HG03565 (cell line): ENCODE results near the gene RRBP1.

Source experiments
- ATAC-seq: cut with Tn5 transposase; IDR thresholded peaks from one replicate; pipeline ENCODE4 v1.9.1; 2021; ENCODE audit warnings: mild to moderate bottlenecking, moderate library complexity; ENCODE audit not compliant: unreplicated experiment

The RRBP1 gene

GRCh38 chr20:17651129-17651759, 30.8 kb downstream of the RRBP1 start:
- ATAC-seq, result no peak

- no peak for ATAC-seq
These were observed 31.5 kb downstream of the RRBP1 start for GRCh38 chr20:17650301-17651128.

- ATAC-seq, result no peak
These were observed 33.0 kb downstream of the RRBP1 start for GRCh38 chr20:17648791-17649730.

- ATAC-seq, result no peak
These were observed 33.8 kb downstream of the RRBP1 start for GRCh38 chr20:17648315-17648646.

- no peak for ATAC-seq
These were observed 34.4 kb downstream of the RRBP1 start for GRCh38 chr20:17647391-17648314.

GRCh38 chr20:17646961-17647301, 35.1 kb downstream of the RRBP1 start:
- ATAC-seq, result no peak

- ATAC-seq, result no peak
These were observed 35.7 kb downstream of the RRBP1 start for GRCh38 chr20:17646209-17646960.

GRCh38 chr20:17645546-17646208, 36.4 kb downstream of the RRBP1 start:
- ATAC-seq, result no peak

GRCh38 chr20:17645010-17645409, 37.0 kb downstream of the RRBP1 start:
- ATAC-seq, result no peak

- ATAC-seq, result no peak
These were observed 37.6 kb downstream of the RRBP1 start for GRCh38 chr20:17644451-17644850.

GRCh38 chr20:17643531-17644188, 38.4 kb downstream of the RRBP1 start:
- ATAC-seq, result no peak

GRCh38 chr20:17642404-17643269, 39.4 kb downstream of the RRBP1 start:
- ATAC-seq, result no peak

GRCh38 chr20:17641993-17642392, 40.0 kb downstream of the RRBP1 start:
- ATAC-seq, result no peak

- no peak for ATAC-seq
These were observed 40.5 kb downstream of the RRBP1 start for GRCh38 chr20:17641520-17641964.

- no peak for ATAC-seq
These were observed 41.1 kb downstream of the RRBP1 start for GRCh38 chr20:17640875-17641378.

- no peak for ATAC-seq
These were observed 41.7 kb downstream of the RRBP1 start for GRCh38 chr20:17640146-17640874.
